Endothelial cell of umbilical vein (primary cell): ENCODE data around the gene ACTL7A.

ENCODE experiments used
- CTCF ChIP-seq, 2 donors: IDR thresholded peaks; 1 replicate in 1 of 2; 2 replicates in 1 of 2; pipeline ENCODE4 v1.5.1; 2011; ENCODE audit warnings: low read length in 2 of 2, mild to moderate bottlenecking in 2 of 2, moderate library complexity in 2 of 2, control low read depth in 1 of 2, inconsistent platforms in 1 of 2, low read depth in 1 of 2; ENCODE audit not compliant: insufficient read depth in 1 of 2; ENCODE audit errors: extremely low read depth in 1 of 2
- POLR2A ChIP-seq: IDR thresholded peaks from 2 replicates; pipeline ENCODE4 v1.6.1; 2012; ENCODE audit warnings: low read depth, mild to moderate bottlenecking, control low read depth, low read length

DNA sequence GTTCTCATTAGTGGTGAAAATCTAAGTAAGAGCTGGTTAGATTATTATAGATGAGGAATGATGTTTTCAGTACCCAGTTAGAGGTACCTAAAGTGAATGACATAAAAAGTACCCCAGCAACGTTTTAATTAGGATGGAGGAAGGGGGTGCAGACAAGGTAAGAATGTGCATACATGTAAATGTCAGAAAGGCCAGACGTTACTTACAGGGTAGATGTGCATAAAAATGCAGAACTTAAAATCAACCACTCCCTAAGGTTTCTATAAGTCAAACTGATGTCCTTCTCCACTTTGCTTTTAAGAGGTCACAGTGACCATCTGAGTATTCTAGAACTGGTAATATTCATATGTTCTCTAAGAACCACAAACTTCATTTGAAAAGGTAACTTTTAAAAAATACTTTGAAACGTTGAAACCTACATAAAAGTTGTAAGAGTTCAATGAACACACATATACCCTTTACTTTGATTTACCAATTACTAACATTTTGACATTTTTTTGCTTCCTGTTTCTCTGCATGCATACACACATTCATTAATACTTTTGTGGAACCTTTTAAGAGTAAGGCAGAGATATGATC, 18.8 kb downstream of the ACTL7A start:
- no peak for TF ChIP-seq POLR2A
- no peak for TF ChIP-seq CTCF (IDR thresholded peaks at IDR 0.05; ENCODE audit: extremely low read depth in 1 of 2, insufficient read depth in 1 of 2, low read depth in 1 of 2, low read length in 2 of 2)
